A549 (cell line): ENCODE measurements around the gene CSMD2. TPM values are rescaled to one million over a fixed set of nuclear protein-coding genes. Genes with fewer than 3 reads are reported as not detected.

Experiments used
- ATAC-seq, 2 experiments: fragments of 200-7000 bp in 1 of 2; fragments of >200 bp in 1 of 2; cut with Nextera tagmentation in 1 of 2; cut with Tn5 transposase in 1 of 2; 3 replicates each; pipeline versions ENCODE4 v1.8.0 to v1.9.1; 2018 to 2020; ENCODE audit warnings: mild to moderate bottlenecking in 1 of 2, moderate library complexity in 1 of 2
- CTCF ChIA-PET: fragments of 300-600 bp; sonication (Branson Sonifier 250); formaldehyde crosslinking; extraction: SDS; loops from one replicate; lab custom pipeline; 2021; ENCODE audit warnings: antibody characterized with exemption, inconsistent platforms; lab: Yijun Ruan, JAX
- POLR2A ChIA-PET: fragments of 350-600 bp; formaldehyde crosslinking; extraction: SDS; loops from one replicate; lab custom pipeline; 2021; ENCODE audit warnings: antibody characterized with exemption, inconsistent platforms; lab: Yijun Ruan, JAX
- DNase-seq, 2 experiments: peaks; one replicate each; pipeline versions ENCODE4 v3.0.0 to v3.0.0-alpha.2; 2011 to 2016; ENCODE audit warnings: low read depth in 1 of 2, low spot score in 1 of 2
- FAIRE-seq: peaks from 2 replicates; lab custom pipeline; 2011; peaks lifted over from hg19 to GRCh38; lab: Jason Lieb, UNC
- H3K27ac ChIP-seq, 2 experiments: fragments of >200 bp; sonication (Bioruptor Twin); formaldehyde crosslinking; 3 replicates each; pipeline ENCODE4 v1.5.1; 2016 to 2017
- H3K4me1 ChIP-seq: fragments of >200 bp; sonication (Bioruptor Twin); formaldehyde crosslinking; 3 replicates; pipeline ENCODE4 v1.6.1; 2016
- H3K4me2 ChIP-seq: fragments of >200 bp; sonication (Bioruptor Twin); formaldehyde crosslinking; 3 replicates; pipeline ENCODE4 v1.6.1; 2016
- H3K4me3 ChIP-seq: fragments of >200 bp; sonication (Bioruptor Twin); formaldehyde crosslinking; 3 replicates; pipeline ENCODE4 v1.5.1; 2016
- H3K9me3 ChIP-seq: fragments of >200 bp; sonication (Bioruptor Twin); formaldehyde crosslinking; 3 replicates; pipeline ENCODE4 v1.6.1; 2016
- BCL3 ChIP-seq: fragments of >200 bp; sonication (Bioruptor Twin); formaldehyde crosslinking; IDR thresholded peaks from 3 replicates; pipeline ENCODE4 v1.6.1; 2016
- CBX2 ChIP-seq: fragments of 200-600 bp; sonication (generic); IDR thresholded peaks from 2 replicates; pipeline ENCODE4 v1.6.1; 2016; ENCODE audit warnings: low read depth, mild to moderate bottlenecking, borderline replicate concordance
- EHF ChIP-seq: fragments of 250-450 bp; sonication (Bioruptor Pico); IDR thresholded peaks from 2 replicates; pipeline ENCODE4 v1.5.0; 2020; ENCODE audit warnings: mild to moderate bottlenecking
- ELK1 ChIP-seq: fragments of 150-350 bp; IDR thresholded peaks from 2 replicates; pipeline ENCODE4 v1.6.1; 2014; ENCODE audit warnings: low read depth, mild to moderate bottlenecking, low read length
- EP300 ChIP-seq, 2 experiments: fragments of >200 bp; sonication (Bioruptor Twin); formaldehyde crosslinking; IDR thresholded peaks; 2 replicates in 1 of 2; 3 replicates in 1 of 2; pipeline ENCODE4 v1.6.1; 2016 to 2017
- FOSL2 ChIP-seq, 2 experiments: fragments of 450-650 bp in 1 of 2; fragments of >200 bp in 1 of 2; sonication (Bioruptor Twin) in 1 of 2; formaldehyde crosslinking; IDR thresholded peaks; 2 replicates each; pipeline versions ENCODE4 v1.5.0 to v1.6.1; 2016 to 2020; ENCODE audit warnings: mild to moderate bottlenecking in 1 of 2, moderate library complexity in 1 of 2
- FOXS1 ChIP-seq: fragments of 250-450 bp; sonication (Bioruptor Pico); IDR thresholded peaks from 2 replicates; pipeline ENCODE4 v1.5.0; 2020; ENCODE audit warnings: mild to moderate bottlenecking, moderate library complexity
- HDAC2 ChIP-seq: fragments of 200-600 bp; sonication (generic); IDR thresholded peaks from 2 replicates; pipeline ENCODE4 v1.6.1; 2016
- HES2 ChIP-seq: fragments of >200 bp; sonication (Bioruptor Twin); formaldehyde crosslinking; IDR thresholded peaks from 2 replicates; pipeline ENCODE4 v1.6.1; 2016
- HEYL ChIP-seq: fragments of 250-450 bp; sonication (Bioruptor Pico); IDR thresholded peaks from 2 replicates; pipeline ENCODE4 v1.8.0; 2021; ENCODE audit warnings: mild to moderate bottlenecking, moderate library complexity
- HMGXB4 ChIP-seq: fragments of 250-450 bp; sonication (Bioruptor Pico); IDR thresholded peaks from 2 replicates; pipeline ENCODE4 v1.5.0; 2021; ENCODE audit warnings: mild to moderate bottlenecking, moderate library complexity, borderline replicate concordance
- HOXA7 ChIP-seq: fragments of 250-450 bp; sonication (Bioruptor Pico); IDR thresholded peaks from 2 replicates; pipeline ENCODE4 v1.5.0; 2020; ENCODE audit warnings: mild to moderate bottlenecking, moderate library complexity
- HOXB13 ChIP-seq: fragments of 250-450 bp; sonication (Bioruptor Pico); IDR thresholded peaks from 2 replicates; pipeline ENCODE4 v1.5.0; 2020; ENCODE audit warnings: low read depth, mild to moderate bottlenecking, moderate library complexity
- HOXB5 ChIP-seq: fragments of 250-450 bp; sonication (Bioruptor Pico); IDR thresholded peaks from 2 replicates; pipeline ENCODE4 v1.5.0; 2020; ENCODE audit warnings: mild to moderate bottlenecking, moderate library complexity
- JUN ChIP-seq, 2 experiments: fragments of >200 bp; sonication (Bioruptor Twin); formaldehyde crosslinking; IDR thresholded peaks; 2 replicates in 1 of 2; 3 replicates in 1 of 2; pipeline ENCODE4 v1.6.1; 2016 to 2017
- KDM1A ChIP-seq: fragments of 200-600 bp; sonication (generic); IDR thresholded peaks from 2 replicates; pipeline ENCODE4 v1.6.1; 2016; ENCODE audit warnings: low read depth, mild to moderate bottlenecking
- KDM5A ChIP-seq: fragments of 200-600 bp; sonication (generic); IDR thresholded peaks from 2 replicates; pipeline ENCODE4 v1.6.1; 2016; ENCODE audit warnings: antibody characterized with exemption, mild to moderate bottlenecking
- MAX ChIP-seq: IDR thresholded peaks from 2 replicates; pipeline ENCODE4 v1.6.1; 2012
- MAZ ChIP-seq: fragments of 150-350 bp; IDR thresholded peaks from 2 replicates; pipeline ENCODE4 v1.6.1; 2014; ENCODE audit warnings: antibody characterized with exemption, low read depth, low read length, borderline replicate concordance
- MYC ChIP-seq: IDR thresholded peaks from 2 replicates; pipeline ENCODE4 v1.6.1; 2012; ENCODE audit warnings: mild to moderate bottlenecking, inconsistent platforms, low read length, improper control_type of control experiment, borderline replicate concordance
- NFE2L2 ChIP-seq: fragments of 150-350 bp; conservative IDR thresholded peaks from 2 replicates; pipeline ENCODE4 v1.6.1; 2014; ENCODE audit warnings: low read length
- NR3C1 ChIP-seq: fragments of >200 bp; sonication (Bioruptor Twin); formaldehyde crosslinking; IDR thresholded peaks from 3 replicates; pipeline ENCODE4 v1.6.1; 2017
- POLR2A ChIP-seq: IDR thresholded peaks from 2 replicates; pipeline ENCODE4 v1.6.1; 2012; ENCODE audit warnings: mild to moderate bottlenecking, low read length
- POLR2AphosphoS2 ChIP-seq: conservative IDR thresholded peaks from 2 replicates; pipeline ENCODE4 v1.6.1; 2012; ENCODE audit warnings: low read length, improper control_type of control experiment, inconsistent platforms
- RARB ChIP-seq: fragments of 250-450 bp; sonication (Bioruptor Pico); IDR thresholded peaks from 2 replicates; pipeline ENCODE4 v1.8.0; 2021; ENCODE audit warnings: mild to moderate bottlenecking, moderate library complexity
- RFX5 ChIP-seq: fragments of 450-650 bp; IDR thresholded peaks from 2 replicates; pipeline ENCODE4 v1.7.1; 2014; ENCODE audit warnings: antibody characterized with exemption, mild to moderate bottlenecking, moderate library complexity
- SMC3 ChIP-seq: fragments of >200 bp; sonication (Bioruptor Twin); formaldehyde crosslinking; IDR thresholded peaks from 3 replicates; pipeline ENCODE4 v1.6.1; 2018; ENCODE audit warnings: inconsistent platforms
- USF2 ChIP-seq: fragments of 450-650 bp; IDR thresholded peaks from 2 replicates; pipeline ENCODE4 v1.6.1; 2014; ENCODE audit warnings: antibody characterized with exemption
- ZC3H11A ChIP-seq: fragments of 450-650 bp; IDR thresholded peaks from 2 replicates; pipeline ENCODE4 v1.6.1; 2014; ENCODE audit warnings: antibody characterized with exemption, mild to moderate bottlenecking
- ZFP36 ChIP-seq: fragments of 450-650 bp; IDR thresholded peaks from 2 replicates; pipeline ENCODE4 v1.6.1; 2014; ENCODE audit warnings: borderline replicate concordance; ENCODE audit not compliant: partially characterized antibody
- ZNF302 ChIP-seq: fragments of 250-450 bp; sonication (Bioruptor Pico); IDR thresholded peaks from 2 replicates; pipeline ENCODE4 v1.9.0; 2021; ENCODE audit warnings: inconsistent platforms, mild to moderate bottlenecking, moderate library complexity
- ZSCAN20 ChIP-seq: fragments of 250-450 bp; sonication (Bioruptor Pico); IDR thresholded peaks from 2 replicates; pipeline ENCODE4 v1.8.0; 2022; ENCODE audit warnings: mild to moderate bottlenecking, moderate library complexity
- WGBS: methylation state at CpG from one replicate; pipeline ENCODE4 v1.1.6; 2017; ENCODE audit errors: missing lambda C conversion rate; 5-methylcytosine and 5-hydroxymethylcytosine counted together
- polyA plus RNA-seq, 4 experiments: library from polyadenylated mRNA; depleted of rRNA in 3 of 4; stranded (reverse); fragments of >200 nt; fragmentation: RNase III in 1 of 4; extraction: RNeasy Plus Mini Kit Qiagen cat#74134 plus additional on column Dnase treatment in 1 of 4; gene quantifications; 2 replicates in 3 of 4; 3 replicates in 1 of 4; pipeline ENCODE4 v1.2.3, GENCODE V29; 2011 to 2017

Gene CSMD2
- polyA plus RNA-seq, 2 of the 4 experiments (the other 2 are of a cell fraction): not detected

GRCh38 chr1:33687000-33687399 is 478.0 kb downstream of the CSMD2 start:
- Histone ChIP-seq H3K4me3 (no peak overlapping the region), H3K4me1 (no peaks in the 10 kb centered on the region), H3K27ac (no peak overlapping the region), H3K9me3 (no peaks in the 10 kb centered on the region), H3K4me2 (no peak overlapping the region)
- POLR2A ChIA-PET: no interaction called here
- WGBS: 41% methylated on average over 1 of the region's 1 CpG
- DNase-seq (no peak), FAIRE-seq (no peak), ATAC-seq (no peak)
- TF ChIP-seq HDAC2 (no peak), ELK1 (no peak), RFX5 (no peak), MYC (no peak), EP300 (IDR thresholded peaks at IDR 0.05) (no peak), ZFP36 (no peak), BCL3 (no peak), HES2 (no peak), RARB (CRISPR knock-in tag) (no peak), MAX (no peak), HOXB5 (CRISPR knock-in tag) (no peak), NFE2L2 (no peak), MAZ (no peak), ZC3H11A (no peak), POLR2A (no peak), ZNF302 (CRISPR knock-in tag) (no peak), CBX2 (no peak)
- CTCF ChIA-PET: no interaction called here

- FAIRE-seq (no peak), ATAC-seq (no peak), DNase-seq (no peak)
- no peak overlapping the region for H3K4me3 ChIP-seq
- no CpG with 5 or more reads among the region's 1 CpG for WGBS
- no peaks in the 10 kb centered on the region for H3K9me3 ChIP-seq
- POLR2A ChIA-PET: no interaction called here
- CTCF ChIA-PET: no interaction called here
- TF ChIP-seq ZNF302 (CRISPR knock-in tag): no peak
- TF ChIP-seq HOXB5 (CRISPR knock-in tag): no peak
- no peak for TF ChIP-seq HOXA7
- TF ChIP-seq HEYL (CRISPR knock-in tag): no peak
- TF ChIP-seq JUN (IDR thresholded peaks at IDR 0.05): no peak
- TF ChIP-seq FOXS1: no peak
- TF ChIP-seq KDM5A: no peak
- no peak for TF ChIP-seq HMGXB4 (CRISPR knock-in tag)
- TF ChIP-seq SMC3: no peak
- TF ChIP-seq POLR2AphosphoS2: no peak
- no peak for TF ChIP-seq EHF (CRISPR knock-in tag)
- no peak for TF ChIP-seq HOXB13 (CRISPR knock-in tag)
- TF ChIP-seq HDAC2: no peak
- no peak for TF ChIP-seq NR3C1
- TF ChIP-seq USF2: no peak
- TF ChIP-seq ZSCAN20 (CRISPR knock-in tag): no peak
- no peak for TF ChIP-seq KDM1A
- no peak for TF ChIP-seq FOSL2 (IDR thresholded peaks at IDR 0.05)
- no peak for TF ChIP-seq FOSL2 (CRISPR knock-in tag; IDR thresholded peaks at IDR 0.05)
- H3K4me1 ChIP-seq: no peaks in the 10 kb centered on the region
- no peak overlapping the region for H3K27ac ChIP-seq
- H3K4me2 ChIP-seq: no peak overlapping the region
Measured at GRCh38 chr1:33686551-33686950, 478.5 kb downstream of the CSMD2 start.
